HCT116 (cell line): ENCODE measurements around the gene SRSF11. TPM values are rescaled to one million over a fixed set of nuclear protein-coding genes. Genes with fewer than 3 reads are reported as not detected.

Source experiments
- ATAC-seq: fragments of 200-7000 bp; cut with Tn5 transposase; 2 replicates; pipeline ENCODE4 v1.9.1; 2020; ENCODE audit warnings: mild to moderate bottlenecking, moderate library complexity
- BruUV-seq: library from RNA; stranded (reverse); fragments of 400-500 nt; replicated peaks from 2 replicates; lab custom pipeline; 2021; lab: Mats Ljungman, UMichigan
- CTCF ChIA-PET: fragments of 300-600 bp; sonication (Branson Sonifier 250); formaldehyde crosslinking; loops from one replicate; lab custom pipeline; 2021; ENCODE audit warnings: antibody characterized with exemption; lab: Charles Lee
- POLR2A ChIA-PET: fragments of 300-600, 350-600 bp; sonication (Branson Sonifier 250); formaldehyde crosslinking; loops from one replicate; lab custom pipeline; 2021; ENCODE audit warnings: antibody characterized with exemption; lab: Charles Lee
- RAD21 ChIA-PET, 2 experiments: fragments of 300-600 bp; sonication (Branson Sonifier 250); formaldehyde crosslinking; loops; one replicate each; lab custom pipeline; 2023; ENCODE audit warnings: low total read pairs in 2 of 2; ENCODE audit not compliant: uncharacterized antibody in 2 of 2, unreplicated experiment in 2 of 2, low non-redundant PET in 1 of 2; lab: Charles Lee
- DNase-seq: peaks from one replicate; pipeline ENCODE4 v3.0.0-alpha.2; 2010; ENCODE audit warnings: low read depth, low spot score
- H2AFZ ChIP-seq: fragments of 200-600 bp; shearing (Covaris generic), sonication (generic); 2 replicates; pipeline ENCODE4 v1.6.1; 2017; ENCODE audit warnings: low read depth, mixed run types, mixed read lengths, antibody characterized with exemption, low read length; ENCODE audit not compliant: poor library complexity, severe bottlenecking
- H3K27ac ChIP-seq: 2 replicates; pipeline ENCODE4 v1.5.1; 2012; ENCODE audit warnings: low read depth, low read length
- H3K27me3 ChIP-seq: fragments of 200-600 bp; sonication (generic); 2 replicates; pipeline ENCODE4 v1.6.1; 2016; ENCODE audit warnings: mixed run types, low read length, mixed read lengths; ENCODE audit not compliant: insufficient read depth
- H3K36me3 ChIP-seq, 2 experiments: fragments of 200-500 bp in 1 of 2; fragments of 200-600 bp in 1 of 2; sonication (Bioruptor generic) in 1 of 2; sonication (generic) in 1 of 2; 2 replicates each; pipeline versions ENCODE4 v1.5.1 to v1.6.1; 2014 to 2016; ENCODE audit warnings: low read length in 2 of 2, inconsistent platforms in 1 of 2, mixed read lengths in 1 of 2, mixed run types in 1 of 2; ENCODE audit not compliant: insufficient read depth in 2 of 2, control insufficient read depth in 1 of 2
- H3K4me1 ChIP-seq, 2 experiments: fragments of 200-600 bp in 1 of 2; sonication (generic) in 1 of 2; 2 replicates each; pipeline versions ENCODE4 v1.5.1 to v1.6.1; 2012 to 2017; ENCODE audit warnings: low read length in 2 of 2, inconsistent platforms in 1 of 2, mild to moderate bottlenecking in 1 of 2, mixed read lengths in 1 of 2, mixed run types in 1 of 2, moderate library complexity in 1 of 2; ENCODE audit not compliant: insufficient read depth in 2 of 2, control insufficient read depth in 1 of 2
- H3K4me2 ChIP-seq: fragments of 200-600 bp; sonication (generic); 2 replicates; pipeline ENCODE4 v1.6.1; 2017; ENCODE audit warnings: mixed run types, low read length, mixed read lengths
- H3K4me3 ChIP-seq, 2 experiments: fragments of 200-600 bp in 1 of 2; sonication (generic) in 1 of 2; replicated peaks in 1 of 2; 2 replicates each; pipeline ENCODE4 v1.5.1; 2011 to 2016; ENCODE audit warnings: low read length in 2 of 2, control low read depth in 1 of 2, low read depth in 1 of 2, mild to moderate bottlenecking in 1 of 2, mixed read lengths in 1 of 2, mixed run types in 1 of 2
- H3K79me2 ChIP-seq: fragments of 200-600 bp; sonication (generic); 2 replicates; pipeline ENCODE4 v1.6.1; 2017; ENCODE audit warnings: mild to moderate bottlenecking, mixed run types, low read length, moderate library complexity, mixed read lengths; ENCODE audit not compliant: insufficient read depth
- H3K9ac ChIP-seq: fragments of 200-600 bp; sonication (generic); 2 replicates; pipeline ENCODE4 v1.6.1; 2016; ENCODE audit warnings: low read length, mixed read lengths
- H3K9me2 ChIP-seq: fragments of 200-600 bp; sonication (generic), shearing (Covaris generic); 2 replicates; pipeline ENCODE4 v1.6.1; 2017; ENCODE audit warnings: mixed run types, mild to moderate bottlenecking, moderate library complexity; ENCODE audit not compliant: insufficient read depth
- H3K9me3 ChIP-seq, 2 experiments: fragments of 200-500 bp in 1 of 2; fragments of 200-600 bp in 1 of 2; sonication (Bioruptor generic) in 1 of 2; sonication (generic) in 1 of 2; 2 replicates each; pipeline ENCODE4 v1.6.1; 2014 to 2017; ENCODE audit warnings: low read length in 2 of 2, mixed read lengths in 2 of 2, inconsistent platforms in 1 of 2, low read depth in 1 of 2, mild to moderate bottlenecking in 1 of 2, mixed run types in 1 of 2, moderate library complexity in 1 of 2; ENCODE audit not compliant: control insufficient read depth in 1 of 2, insufficient read depth in 1 of 2
- H4K20me1 ChIP-seq: fragments of 200-600 bp; sonication (generic), shearing (Covaris generic); 2 replicates; pipeline ENCODE4 v1.6.1; 2017; ENCODE audit warnings: mixed run types, mild to moderate bottlenecking, moderate library complexity; ENCODE audit not compliant: insufficient read depth
- ATF3 ChIP-seq: IDR thresholded peaks from 2 replicates; pipeline ENCODE4 v1.6.1; 2012
- EZH2phosphoT487 ChIP-seq: fragments of 200-600 bp; IDR thresholded peaks from 2 replicates; pipeline ENCODE4 v1.6.1; 2018; ENCODE audit warnings: antibody characterized with exemption, borderline replicate concordance
- RAD21 ChIP-seq: IDR thresholded peaks from 2 replicates; pipeline ENCODE4 v1.6.1; 2012; ENCODE audit warnings: low read depth, mild to moderate bottlenecking
- SIN3A ChIP-seq: IDR thresholded peaks from 2 replicates; pipeline ENCODE4 v1.6.1; 2012; ENCODE audit warnings: low read depth
- YY1 ChIP-seq: IDR thresholded peaks from 2 replicates; pipeline ENCODE4 v1.6.1; 2011; ENCODE audit warnings: low read length, low read depth, moderate library complexity, mild to moderate bottlenecking; ENCODE audit not compliant: insufficient replicate concordance; ENCODE audit errors: extremely low read depth
- ZFX ChIP-seq: fragments of 450-650 bp; IDR thresholded peaks from 2 replicates; pipeline ENCODE4 v1.6.1; 2017
- intact Hi-C: fragments of 100-400 bp; cut with micrococcal nuclease; formaldehyde crosslinking; loops from 2 replicates; pipeline ENCODE4 v1.10.0; 2022
- total RNA-seq: library from RNA; stranded (reverse); gene quantifications from one replicate; pipeline ENCODE4 v1.2.1, GENCODE V29; 2021; ENCODE audit not compliant: unreplicated experiment
- TF ChIP-seq, protein P1 (sequence below): IDR thresholded peaks from 2 replicates; pipeline ENCODE4 v1.6.1; 2012
- TF ChIP-seq, protein P2 (sequence below), 3 experiments: fragments of 200-600 bp in 1 of 3; sonication (generic) in 1 of 3; IDR thresholded peaks in 2 of 3; conservative IDR thresholded peaks in 1 of 3; 2 replicates each; pipeline ENCODE4 v1.5.1; 2012 to 2017; ENCODE audit warnings: low read depth in 2 of 3, low read length in 2 of 3, antibody characterized with exemption in 1 of 3, borderline replicate concordance in 1 of 3, control low read depth in 1 of 3, mild to moderate bottlenecking in 1 of 3, mixed read lengths in 1 of 3, mixed run types in 1 of 3, moderate library complexity in 1 of 3; ENCODE audit not compliant: insufficient read depth in 1 of 3
- TF ChIP-seq, protein P3 (sequence below): IDR thresholded peaks from 2 replicates; pipeline ENCODE4 v1.6.1; 2011; ENCODE audit warnings: mild to moderate bottlenecking, low read length, moderate library complexity; ENCODE audit not compliant: insufficient replicate concordance; ENCODE audit errors: extremely low read depth

SRSF11 gene
- total RNA-seq, 1 experiment from 2014 or later = 166 TPM

GRCh38 chr1:70284366-70284765 lies 63.2 kb downstream of the SRSF11 start:
- H3K79me2 ChIP-seq = peaks cover 7% of the 10 kb centered on the region
- ATAC-seq (no peak), DNase-seq (no peak)
- no TSS peak for BruUV-seq
- no peaks in the 10 kb centered on the region for H4K20me1 ChIP-seq
- H3K4me2 ChIP-seq = no peak overlapping the region
- ChIA-PET RAD21 (no interaction called here), CTCF (no interaction called here), POLR2A (no interaction called here)
- H3K27ac ChIP-seq = no peak overlapping the region
- H3K9me2 ChIP-seq = no peaks in the 10 kb centered on the region
- no peak overlapping the region for H2AFZ ChIP-seq
- no peaks in the 10 kb centered on the region for H3K36me3 ChIP-seq
- H3K4me1 ChIP-seq = peaks cover 0 to 4% of the 10 kb centered on the region in 2 experiments; a peak in 2 of 4 replicates
- no peak overlapping the region for H3K4me3 ChIP-seq
- TF ChIP-seq RAD21 (no peak), YY1 (no peak), SIN3A (no peak), EZH2phosphoT487 (no peak), ZFX (no peak), ATF3 (no peak)
- TF ChIP-seq, protein P1, sequence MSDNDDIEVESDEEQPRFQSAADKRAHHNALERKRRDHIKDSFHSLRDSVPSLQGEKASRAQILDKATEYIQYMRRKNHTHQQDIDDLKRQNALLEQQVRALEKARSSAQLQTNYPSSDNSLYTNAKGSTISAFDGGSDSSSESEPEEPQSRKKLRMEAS = no peak
- TF ChIP-seq, protein P2, sequence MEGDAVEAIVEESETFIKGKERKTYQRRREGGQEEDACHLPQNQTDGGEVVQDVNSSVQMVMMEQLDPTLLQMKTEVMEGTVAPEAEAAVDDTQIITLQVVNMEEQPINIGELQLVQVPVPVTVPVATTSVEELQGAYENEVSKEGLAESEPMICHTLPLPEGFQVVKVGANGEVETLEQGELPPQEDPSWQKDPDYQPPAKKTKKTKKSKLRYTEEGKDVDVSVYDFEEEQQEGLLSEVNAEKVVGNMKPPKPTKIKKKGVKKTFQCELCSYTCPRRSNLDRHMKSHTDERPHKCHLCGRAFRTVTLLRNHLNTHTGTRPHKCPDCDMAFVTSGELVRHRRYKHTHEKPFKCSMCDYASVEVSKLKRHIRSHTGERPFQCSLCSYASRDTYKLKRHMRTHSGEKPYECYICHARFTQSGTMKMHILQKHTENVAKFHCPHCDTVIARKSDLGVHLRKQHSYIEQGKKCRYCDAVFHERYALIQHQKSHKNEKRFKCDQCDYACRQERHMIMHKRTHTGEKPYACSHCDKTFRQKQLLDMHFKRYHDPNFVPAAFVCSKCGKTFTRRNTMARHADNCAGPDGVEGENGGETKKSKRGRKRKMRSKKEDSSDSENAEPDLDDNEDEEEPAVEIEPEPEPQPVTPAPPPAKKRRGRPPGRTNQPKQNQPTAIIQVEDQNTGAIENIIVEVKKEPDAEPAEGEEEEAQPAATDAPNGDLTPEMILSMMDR (IDR thresholded peaks at IDR 0.05 in 2 of 3, conservative IDR thresholded peaks at IDR 0.05 in 1 of 3; ENCODE audit: borderline replicate concordance in 1 of 3, insufficient read depth in 1 of 3, low read depth in 2 of 3, low read length in 2 of 3) = no peak
- TF ChIP-seq, protein P3, sequence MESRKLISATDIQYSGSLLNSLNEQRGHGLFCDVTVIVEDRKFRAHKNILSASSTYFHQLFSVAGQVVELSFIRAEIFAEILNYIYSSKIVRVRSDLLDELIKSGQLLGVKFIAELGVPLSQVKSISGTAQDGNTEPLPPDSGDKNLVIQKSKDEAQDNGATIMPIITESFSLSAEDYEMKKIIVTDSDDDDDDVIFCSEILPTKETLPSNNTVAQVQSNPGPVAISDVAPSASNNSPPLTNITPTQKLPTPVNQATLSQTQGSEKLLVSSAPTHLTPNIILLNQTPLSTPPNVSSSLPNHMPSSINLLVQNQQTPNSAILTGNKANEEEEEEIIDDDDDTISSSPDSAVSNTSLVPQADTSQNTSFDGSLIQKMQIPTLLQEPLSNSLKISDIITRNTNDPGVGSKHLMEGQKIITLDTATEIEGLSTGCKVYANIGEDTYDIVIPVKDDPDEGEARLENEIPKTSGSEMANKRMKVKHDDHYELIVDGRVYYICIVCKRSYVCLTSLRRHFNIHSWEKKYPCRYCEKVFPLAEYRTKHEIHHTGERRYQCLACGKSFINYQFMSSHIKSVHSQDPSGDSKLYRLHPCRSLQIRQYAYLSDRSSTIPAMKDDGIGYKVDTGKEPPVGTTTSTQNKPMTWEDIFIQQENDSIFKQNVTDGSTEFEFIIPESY = no peak
- TF ChIP-seq, all 23 proteins: peak for 0
- H3K27me3 ChIP-seq = no peaks in the 10 kb centered on the region
- H3K9ac ChIP-seq = no peak overlapping the region
- H3K9me3 ChIP-seq = no peaks in the 10 kb centered on the region
- intact Hi-C loops = no loop called here
